Body of pancreas (tissue), 4 donors: ENCODE data around the gene BAZ2B.

ENCODE experiments used
- CTCF ChIP-seq, 7 experiments: fragments of 450-650 bp in 4 of 7; fragments of 200-600 bp in 3 of 7; sonication (generic) in 3 of 7; IDR thresholded peaks; one replicate each; pipeline ENCODE4 v1.5.1; 2016 to 2019; ENCODE audit warnings: antibody characterized with exemption in 7 of 7
- POLR2A ChIP-seq, 3 donors: fragments of 450-650 bp; IDR thresholded peaks; one replicate each; pipeline ENCODE4 v1.6.1; 2016; ENCODE audit warnings: antibody characterized with exemption in 3 of 3, mild to moderate bottlenecking in 2 of 3

- TF ChIP-seq CTCF (IDR thresholded peaks at IDR 0.05) = no peak
- no peak for TF ChIP-seq POLR2A (IDR thresholded peaks at IDR 0.05)
Measured at GRCh38 chr2:159573294-159573693, 43.1 kb downstream of the BAZ2B start.
